ENCODE data around the gene SPESP1. TPM values are rescaled to one million over a fixed set of nuclear protein-coding genes. Genes with fewer than 3 reads are reported as not detected.

The SPESP1 gene
- total and polyA plus RNA-seq, 9 of the 15 experiments (the other 6 are each of a cell fraction or from before 2014, with no cell fraction given), result not detected

GRCh38 chr15:68991723-68992122 lies 61.4 kb downstream of the SPESP1 start (continued):
- TF ChIP-seq KLF13 (tag; IDR thresholded peaks at IDR 0.05; ENCODE audit: borderline replicate concordance, low read depth) (no peak), EGR1 (conservative IDR thresholded peaks at IDR 0.05) (0 out of 2 replicates have a peak, but pooled peaks have one; percentile 2), SPI1 (IDR thresholded peaks at IDR 0.05; ENCODE audit: borderline replicate concordance, low read depth, low read length) (no peak), ZNF77 (CRISPR knock-in tag; IDR thresholded peaks at IDR 0.05) (no peak), HDAC3 (IDR thresholded peaks at IDR 0.05; ENCODE audit: borderline replicate concordance, partially characterized antibody) (peak; percentile 95), SMC3 (conservative IDR thresholded peaks at IDR 0.05; ENCODE audit: insufficient read depth, low read depth, low read length) (no peak), FOXJ2 (tag; IDR thresholded peaks at IDR 0.05) (0 out of 2 replicates have a peak, but pooled peaks have one; percentile 27), KLF1 (tag; IDR thresholded peaks at IDR 0.05) (no peak), SMAD2 (IDR thresholded peaks at IDR 0.05; ENCODE audit: low read depth, low read length) (no peak), SAFB (IDR thresholded peaks at IDR 0.05; ENCODE audit: borderline replicate concordance, low read depth, low read length) (no peak), E4F1 (CRISPR knock-in tag; IDR thresholded peaks at IDR 0.05; ENCODE audit: borderline replicate concordance) (no peak), GATAD2A (IDR thresholded peaks at IDR 0.05) (peak; percentile 73; the same call in 1 of the 2 replicates), ZNF444 (CRISPR knock-in tag; IDR thresholded peaks at IDR 0.05) (peak; percentile 75; the same call in 1 of the 2 replicates), ZFPM2 (CRISPR knock-in tag; IDR thresholded peaks at IDR 0.05) (no peak), ETS2 (tag; IDR thresholded peaks at IDR 0.05; ENCODE audit: borderline replicate concordance, poor library complexity, severe bottlenecking) (no peak), POLR2G (IDR thresholded peaks at IDR 0.05; ENCODE audit: low read depth, low read length) (no peak), HDAC2 (IDR thresholded peaks at IDR 0.05) (peak; percentile 88), ATF6 (CRISPR knock-in tag; IDR thresholded peaks at IDR 0.05) (no peak), ZNF699 (CRISPR knock-in tag; IDR thresholded peaks at IDR 0.05; ENCODE audit: insufficient replicate concordance) (no peak), CBFB (CRISPR knock-in tag; IDR thresholded peaks at IDR 0.05) (no peak), CSDE1 (IDR thresholded peaks at IDR 0.05) (no peak), TAF1 (IDR thresholded peaks at IDR 0.05; ENCODE audit: control insufficient read depth, extremely low read depth, insufficient read depth, low read length, severe bottlenecking) (peak; percentile 58), PKNOX1 (IDR thresholded peaks at IDR 0.05) (peak; percentile 87), PHF21A (IDR thresholded peaks at IDR 0.05; ENCODE audit: borderline replicate concordance, low read depth) (no peak), CHD1 (IDR thresholded peaks at IDR 0.05; ENCODE audit: low read length) (no peak), HSF4 (CRISPR knock-in tag; IDR thresholded peaks at IDR 0.05; ENCODE audit: borderline replicate concordance) (no peak)

All from K562 (cell line).